Cardiac fibroblast (primary cell): Measurements from ENCODE around the gene GARRE1.

Experiments
- DNase-seq, 2 donors: peaks; one replicate each; pipeline versions ENCODE4 v3.0.0 to v3.0.0-alpha.2; 2010; ENCODE audit warnings: low read depth in 2 of 2
- H3K4me3 ChIP-seq, 2 donors: replicated peaks in 1 of 2; 1 replicate in 1 of 2; 2 replicates in 1 of 2; pipeline ENCODE4 v1.5.1; 2011; ENCODE audit warnings: low read depth in 2 of 2, low read length in 2 of 2, mild to moderate bottlenecking in 2 of 2, moderate library complexity in 1 of 2
- TF ChIP-seq, protein P1 (sequence below): IDR thresholded peaks from one replicate; pipeline ENCODE4 v1.5.1; 2011; ENCODE audit warnings: low read depth, mild to moderate bottlenecking, low read length, inconsistent platforms

The GARRE1 gene

DNA sequence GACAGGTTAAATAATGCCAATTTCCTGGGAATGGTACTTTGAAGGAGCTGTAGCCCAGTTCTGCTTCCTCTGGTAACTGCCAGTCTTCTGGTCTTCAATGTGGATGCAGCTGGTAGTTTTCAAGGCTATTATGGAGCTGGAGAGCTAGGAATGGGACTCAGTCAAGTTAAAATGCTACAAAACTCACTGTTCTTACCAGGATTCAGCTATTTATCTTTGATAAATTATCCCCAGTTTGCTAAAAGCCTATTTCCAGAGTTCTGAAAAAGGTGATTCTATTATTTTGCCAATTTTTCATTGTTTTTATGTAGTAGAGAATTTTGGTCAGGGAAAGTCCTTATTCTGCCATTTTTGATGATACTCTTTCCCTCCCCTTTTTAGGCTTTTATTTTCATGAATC, 40.7 kb downstream of the GARRE1 start:
- no peak for DNase-seq
- H3K4me3 ChIP-seq = no peak overlapping the region
- TF ChIP-seq, protein P1, sequence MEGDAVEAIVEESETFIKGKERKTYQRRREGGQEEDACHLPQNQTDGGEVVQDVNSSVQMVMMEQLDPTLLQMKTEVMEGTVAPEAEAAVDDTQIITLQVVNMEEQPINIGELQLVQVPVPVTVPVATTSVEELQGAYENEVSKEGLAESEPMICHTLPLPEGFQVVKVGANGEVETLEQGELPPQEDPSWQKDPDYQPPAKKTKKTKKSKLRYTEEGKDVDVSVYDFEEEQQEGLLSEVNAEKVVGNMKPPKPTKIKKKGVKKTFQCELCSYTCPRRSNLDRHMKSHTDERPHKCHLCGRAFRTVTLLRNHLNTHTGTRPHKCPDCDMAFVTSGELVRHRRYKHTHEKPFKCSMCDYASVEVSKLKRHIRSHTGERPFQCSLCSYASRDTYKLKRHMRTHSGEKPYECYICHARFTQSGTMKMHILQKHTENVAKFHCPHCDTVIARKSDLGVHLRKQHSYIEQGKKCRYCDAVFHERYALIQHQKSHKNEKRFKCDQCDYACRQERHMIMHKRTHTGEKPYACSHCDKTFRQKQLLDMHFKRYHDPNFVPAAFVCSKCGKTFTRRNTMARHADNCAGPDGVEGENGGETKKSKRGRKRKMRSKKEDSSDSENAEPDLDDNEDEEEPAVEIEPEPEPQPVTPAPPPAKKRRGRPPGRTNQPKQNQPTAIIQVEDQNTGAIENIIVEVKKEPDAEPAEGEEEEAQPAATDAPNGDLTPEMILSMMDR = no peak

DNA sequence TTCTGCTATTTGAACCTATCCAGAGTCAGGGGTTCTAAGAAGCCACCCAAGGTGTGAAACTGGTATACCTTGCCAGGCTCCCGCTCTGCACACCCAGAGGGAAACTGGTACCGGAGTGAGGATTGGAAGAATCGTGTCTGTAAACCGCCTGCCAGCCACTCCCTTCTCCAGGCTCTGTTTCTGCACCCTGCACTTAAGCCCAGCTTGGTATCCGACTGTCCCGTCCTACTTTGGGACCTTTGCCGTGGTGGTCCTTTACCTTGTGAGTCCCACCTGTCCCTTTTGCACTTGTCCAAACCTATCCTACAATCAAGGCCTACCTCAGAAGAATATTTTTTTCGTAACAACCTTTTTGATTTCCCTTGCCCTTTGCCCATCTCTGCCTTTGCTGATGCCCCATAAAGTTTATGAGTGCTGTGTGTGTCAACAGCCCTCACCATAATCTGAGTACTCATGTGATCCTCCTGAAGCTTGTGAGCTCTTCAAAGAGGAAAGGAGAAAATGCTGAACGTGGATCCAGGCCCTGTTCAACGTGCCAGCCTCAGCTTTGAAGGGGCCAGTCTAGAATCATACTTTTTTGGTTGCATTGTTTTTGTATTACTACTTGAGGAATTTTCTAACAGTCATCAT, 44.7 kb downstream of the GARRE1 start:
- no peak overlapping the region for H3K4me3 ChIP-seq
- TF ChIP-seq, protein P1 = no peak
- DNase-seq = no peak

DNA sequence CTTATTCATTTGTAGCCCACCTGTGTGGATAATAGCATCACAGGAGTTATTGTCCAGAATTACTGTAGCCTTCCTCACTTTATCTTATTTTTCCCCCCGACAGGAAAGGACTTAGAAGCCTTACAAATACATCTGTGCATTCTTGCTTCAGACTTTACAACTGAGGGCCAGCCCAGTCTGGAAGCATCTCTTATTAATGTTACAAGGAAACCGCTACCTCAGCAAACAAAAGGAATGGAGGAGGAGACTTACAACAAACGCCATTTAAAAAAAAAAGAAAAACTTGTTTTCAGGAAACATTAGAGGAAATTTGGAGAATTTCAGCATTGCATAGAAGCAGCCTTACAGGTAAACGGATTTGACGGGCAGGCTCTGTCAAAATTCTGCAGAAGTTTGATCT, 45.2 kb downstream of the GARRE1 start:
- TF ChIP-seq, protein P1 = no peak
- H3K4me3 ChIP-seq = no peak overlapping the region
- no peak for DNase-seq

DNA sequence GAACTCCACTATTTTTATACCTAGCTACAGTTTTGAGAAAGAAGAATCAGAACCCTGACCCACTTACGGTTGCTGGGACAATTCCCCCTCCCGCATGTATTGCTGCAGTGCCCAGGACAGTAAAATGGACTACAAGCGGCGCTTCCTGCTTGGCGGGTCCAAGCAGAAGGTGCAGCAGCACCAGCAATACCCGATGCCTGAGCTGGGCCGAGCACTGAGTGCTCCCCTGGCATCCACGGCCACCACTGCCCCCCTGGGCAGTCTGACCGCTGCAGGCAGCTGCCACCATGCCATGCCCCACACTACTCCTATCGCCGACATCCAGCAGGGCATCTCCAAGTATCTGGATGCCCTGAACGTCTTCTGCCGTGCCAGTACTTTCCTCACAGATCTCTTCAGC, 46.0 kb downstream of the GARRE1 start:
- H3K4me3 ChIP-seq = no peak overlapping the region
- TF ChIP-seq, protein P1 = no peak
- DNase-seq = no peak

DNA sequence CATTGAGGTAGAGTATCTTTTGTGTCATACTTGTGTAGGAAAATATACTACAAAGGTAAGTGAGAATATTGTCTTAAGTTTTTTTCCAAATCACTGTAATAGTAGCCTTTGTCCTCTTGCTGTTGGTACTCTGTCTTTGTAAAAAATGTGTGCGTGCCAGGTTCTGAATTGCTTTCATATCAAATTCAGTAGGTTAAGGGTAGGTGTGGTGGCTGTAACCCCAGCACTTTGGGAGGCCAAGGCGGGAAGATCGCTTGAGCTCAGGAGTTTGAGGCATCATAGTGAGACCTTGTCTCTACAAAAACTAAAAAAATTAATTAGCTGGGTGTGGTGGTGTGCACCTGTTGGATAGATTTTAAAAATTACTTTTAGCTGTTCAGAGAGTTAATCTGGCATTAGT, 46.6 kb downstream of the GARRE1 start:
- no peak overlapping the region for H3K4me3 ChIP-seq
- TF ChIP-seq, protein P1 = no peak
- no peak for DNase-seq
